Lower leg skin (tissue), 4 donors: ENCODE measurements around the gene STX18. TPM values are rescaled to one million over a fixed set of nuclear protein-coding genes. Genes with fewer than 3 reads are reported as not detected.

Experiments
- DNase-seq, 2 donors: peaks; one replicate each; pipeline ENCODE4 v3.0.0-alpha.2; 2019; ENCODE audit warnings: low spot score in 2 of 2
- H3K4me3 ChIP-seq: fragments of 200-600 bp; sonication (generic); 2 replicates; pipeline ENCODE4 v1.5.1; 2017; ENCODE audit warnings: mild to moderate bottlenecking, low read depth; ENCODE audit not compliant: poor library complexity, severe bottlenecking
- POLR2A ChIP-seq, 2 donors: fragments of 450-650 bp; IDR thresholded peaks; one replicate each; pipeline ENCODE4 v1.6.1; 2016 to 2017; ENCODE audit warnings: antibody characterized with exemption in 2 of 2, mild to moderate bottlenecking in 1 of 2, moderate library complexity in 1 of 2
- WGBS, 2 donors: methylation state at CpG; one replicate each; pipeline ENCODE4 v1.1.5; 2018; 5-methylcytosine and 5-hydroxymethylcytosine counted together
- intact Hi-C: fragments of 100-400 bp; cut with DNase I; formaldehyde crosslinking; loops from one replicate; pipeline ENCODE4 v1.15.0; 2023; ENCODE audit warnings: low total_unique reads
- total RNA-seq, 4 donors: library from RNA; depleted of rRNA; stranded (reverse); fragments of >200 nt; gene quantifications; one replicate each; pipeline ENCODE4 v1.1.0, GENCODE V29; 2016
- TF ChIP-seq, protein P1 (sequence below), 3 donors: fragments of 450-650 bp; IDR thresholded peaks; one replicate each; pipeline ENCODE4 v1.5.1; 2016; ENCODE audit warnings: antibody characterized with exemption in 3 of 3, mild to moderate bottlenecking in 3 of 3, moderate library complexity in 2 of 3

Gene STX18
- total RNA-seq, 4 donors from 2014 or later: 18.1 to 24.6 (median 21.5) TPM

DNA sequence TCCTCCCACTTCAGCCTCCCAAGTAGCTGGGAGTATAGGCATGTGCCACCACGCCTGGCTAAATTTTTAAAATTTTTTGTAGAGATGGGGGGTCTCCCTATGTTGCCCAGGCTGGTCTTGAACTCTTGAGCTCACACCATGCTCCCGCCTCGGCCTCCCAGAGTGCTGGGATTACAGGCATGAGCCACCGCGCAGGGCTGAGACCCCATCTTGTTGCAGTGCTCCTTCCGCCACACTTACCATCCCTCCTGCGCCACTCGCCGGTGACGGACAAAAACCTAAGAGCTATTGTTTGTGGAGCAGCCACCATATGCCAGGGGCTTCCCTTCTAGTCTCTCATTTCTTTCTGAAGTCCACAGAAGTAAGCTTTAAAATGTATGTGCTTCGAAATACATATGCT lies 120.5 kb downstream of the STX18 start:
- 95 to 97% methylated on average over 11 of the region's 11 CpGs for WGBS, 2 donors
- TF ChIP-seq, protein P1, sequence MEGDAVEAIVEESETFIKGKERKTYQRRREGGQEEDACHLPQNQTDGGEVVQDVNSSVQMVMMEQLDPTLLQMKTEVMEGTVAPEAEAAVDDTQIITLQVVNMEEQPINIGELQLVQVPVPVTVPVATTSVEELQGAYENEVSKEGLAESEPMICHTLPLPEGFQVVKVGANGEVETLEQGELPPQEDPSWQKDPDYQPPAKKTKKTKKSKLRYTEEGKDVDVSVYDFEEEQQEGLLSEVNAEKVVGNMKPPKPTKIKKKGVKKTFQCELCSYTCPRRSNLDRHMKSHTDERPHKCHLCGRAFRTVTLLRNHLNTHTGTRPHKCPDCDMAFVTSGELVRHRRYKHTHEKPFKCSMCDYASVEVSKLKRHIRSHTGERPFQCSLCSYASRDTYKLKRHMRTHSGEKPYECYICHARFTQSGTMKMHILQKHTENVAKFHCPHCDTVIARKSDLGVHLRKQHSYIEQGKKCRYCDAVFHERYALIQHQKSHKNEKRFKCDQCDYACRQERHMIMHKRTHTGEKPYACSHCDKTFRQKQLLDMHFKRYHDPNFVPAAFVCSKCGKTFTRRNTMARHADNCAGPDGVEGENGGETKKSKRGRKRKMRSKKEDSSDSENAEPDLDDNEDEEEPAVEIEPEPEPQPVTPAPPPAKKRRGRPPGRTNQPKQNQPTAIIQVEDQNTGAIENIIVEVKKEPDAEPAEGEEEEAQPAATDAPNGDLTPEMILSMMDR (IDR thresholded peaks at IDR 0.05): no peak
- TF ChIP-seq POLR2A (IDR thresholded peaks at IDR 0.05): no peak
- peak in 1 of 2 donors; percentile 76 for DNase-seq
- H3K4me3 ChIP-seq: no peak overlapping the region
- intact Hi-C loops: no loop called here

DNA sequence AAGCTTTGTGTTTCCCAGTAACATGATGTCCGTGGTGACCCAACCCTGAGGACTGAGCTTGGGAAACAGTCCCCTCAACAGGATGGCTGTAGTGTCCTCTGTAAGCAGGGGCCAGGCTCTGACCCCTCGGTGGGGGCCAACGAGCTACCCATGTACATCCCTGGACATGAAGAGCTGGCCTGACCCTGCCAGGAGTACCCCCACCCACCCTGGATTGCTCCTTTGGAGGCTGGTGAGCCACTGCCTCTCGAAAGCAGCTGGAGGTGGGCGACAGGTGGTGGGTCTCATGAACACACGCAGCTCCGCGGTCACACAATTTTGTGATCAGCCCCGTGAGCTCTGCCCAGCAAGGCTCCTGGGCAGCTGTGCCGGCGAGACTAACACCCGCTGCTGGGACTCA lies 121.4 kb downstream of the STX18 start:
- intact Hi-C loops: no loop called here
- DNase-seq: peak in 1 of 2 donors; percentile 71
- WGBS, 2 donors: 91 to 96% methylated on average over 12 of the region's 12 CpGs
- TF ChIP-seq POLR2A (IDR thresholded peaks at IDR 0.05): no peak
- TF ChIP-seq, protein P1 (IDR thresholded peaks at IDR 0.05): no peak
- H3K4me3 ChIP-seq: no peak overlapping the region

DNA sequence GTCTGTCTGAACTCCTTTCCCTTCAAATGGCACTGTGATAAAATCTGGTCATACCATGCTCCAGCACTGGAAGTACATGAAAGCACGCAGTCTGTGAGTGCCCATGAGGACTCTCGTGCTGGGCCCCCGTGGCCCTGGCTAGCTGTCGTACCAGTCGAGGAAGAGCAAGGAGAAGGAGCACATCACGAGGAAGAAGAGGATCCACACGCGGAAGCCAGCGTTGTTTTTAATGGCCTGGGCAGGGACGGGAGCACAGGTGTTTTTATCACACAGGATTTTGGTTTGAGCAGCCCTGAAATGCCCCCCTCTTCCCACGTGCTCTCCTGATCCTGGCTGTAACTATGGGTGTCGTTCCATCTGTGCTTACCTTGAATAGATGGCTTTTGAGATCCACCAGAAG lies 122.0 kb downstream of the STX18 start:
- intact Hi-C loops: no loop called here
- TF ChIP-seq, protein P1 (IDR thresholded peaks at IDR 0.05): no peak
- TF ChIP-seq POLR2A (IDR thresholded peaks at IDR 0.05): no peak
- peak in 1 of 2 donors; percentile 57 for DNase-seq
- 94 to 96% methylated on average over 12 of the region's 12 CpGs for WGBS, 2 donors
- H3K4me3 ChIP-seq: no peak overlapping the region

DNA sequence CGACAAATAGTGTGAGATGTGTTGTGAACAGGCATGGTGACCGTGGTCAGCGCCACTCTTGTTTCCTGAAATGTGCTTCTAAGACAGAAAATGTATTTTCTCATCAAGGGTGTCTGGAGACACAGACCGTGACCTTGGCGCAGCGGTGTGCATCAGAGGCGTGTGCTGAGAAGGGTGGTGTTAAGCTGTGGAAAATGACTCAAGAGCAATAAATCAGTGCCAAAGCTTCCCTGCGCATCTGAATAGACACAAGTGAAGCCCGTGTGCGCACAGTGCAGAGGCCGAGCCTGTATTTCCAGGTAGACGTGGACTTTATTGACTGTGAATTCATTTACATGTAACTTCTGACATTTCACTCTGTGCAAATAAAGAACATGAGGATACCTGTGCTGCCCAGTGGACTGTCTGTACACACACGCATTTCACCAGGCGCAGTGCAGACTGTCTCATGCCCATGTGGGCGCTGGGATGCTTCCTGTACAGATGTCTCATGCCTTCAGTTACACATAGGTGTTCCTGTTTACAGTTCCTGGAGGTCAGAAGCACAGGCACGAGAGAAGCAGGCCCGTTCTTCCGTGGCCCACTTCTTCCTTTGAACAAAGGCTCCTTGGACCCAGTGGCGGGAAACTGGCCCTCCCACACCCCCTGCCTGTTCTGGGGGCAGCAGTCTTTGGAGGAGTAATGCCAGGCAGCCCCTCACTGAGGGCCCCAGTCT lies 123.0 kb downstream of the STX18 start:
- intact Hi-C loops: no loop called here
- TF ChIP-seq, protein P1 (IDR thresholded peaks at IDR 0.05): no peak
- TF ChIP-seq POLR2A (IDR thresholded peaks at IDR 0.05): no peak
- H3K4me3 ChIP-seq: no peak overlapping the region
- WGBS, 2 donors: 67 to 75% methylated on average over 19 of the region's 19 CpGs
- peak in 1 of 2 donors; percentile 80 for DNase-seq

DNA sequence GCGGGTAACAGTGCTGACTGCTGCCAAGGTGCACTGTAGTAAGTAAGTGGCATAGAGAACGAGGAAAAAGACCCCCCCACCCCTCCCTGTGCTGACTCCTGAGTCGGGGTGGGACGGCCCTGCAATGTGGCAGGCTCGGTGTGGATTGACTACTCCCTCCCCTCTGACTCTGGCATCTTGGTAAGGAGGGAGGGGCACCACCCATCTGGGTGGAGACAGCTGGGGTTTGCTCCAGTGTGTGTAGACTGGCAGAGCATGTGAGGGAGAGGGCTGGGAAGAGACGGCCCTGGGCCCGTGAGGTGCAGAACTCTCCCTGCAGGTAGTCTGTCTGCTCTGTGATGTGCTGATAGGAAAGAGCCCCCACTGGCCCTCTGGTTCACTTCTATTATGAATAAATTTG lies 124.0 kb downstream of the STX18 start:
- TF ChIP-seq POLR2A (IDR thresholded peaks at IDR 0.05): no peak
- TF ChIP-seq, protein P1 (IDR thresholded peaks at IDR 0.05): no peak
- peak in 1 of 2 donors; percentile 64 for DNase-seq
- 48 to 58% methylated on average over 7 of the region's 7 CpGs for WGBS, 2 donors
- intact Hi-C loops: no loop called here
- no peak overlapping the region for H3K4me3 ChIP-seq

DNA sequence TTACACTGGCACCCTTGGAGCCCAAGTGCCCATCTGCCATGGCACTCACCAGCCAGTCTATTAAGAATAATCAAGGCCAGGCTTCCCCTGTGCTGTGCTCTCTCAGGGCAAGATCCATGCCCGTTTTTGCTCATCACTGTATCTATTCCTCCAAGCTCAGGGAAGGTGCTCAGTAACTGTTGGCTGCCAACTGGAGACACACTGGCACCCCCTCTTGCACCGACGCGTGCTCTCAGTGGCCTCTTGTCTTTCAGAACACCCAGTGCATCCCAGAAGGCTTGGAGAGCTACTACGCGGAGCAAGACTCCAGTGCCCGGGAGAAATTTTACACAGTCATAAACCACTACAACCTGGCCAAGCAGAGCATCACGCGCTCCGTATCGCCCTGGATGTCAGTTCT lies 124.9 kb downstream of the STX18 start:
- no peak overlapping the region for H3K4me3 ChIP-seq
- intact Hi-C loops: no loop called here
- peak in 1 of 2 donors; percentile 76 for DNase-seq
- TF ChIP-seq, protein P1 (IDR thresholded peaks at IDR 0.05): no peak
- no peak for TF ChIP-seq POLR2A (IDR thresholded peaks at IDR 0.05)
- 88 to 91% methylated on average over 11 of the region's 11 CpGs for WGBS, 2 donors
